ENCODE results near the gene EMB.
"Not testable (repeated sequence)": the region's sequence is repeated elsewhere in the genome, so short reads cannot be mapped to it uniquely, and the experiment has no call there.

Gene EMB, protein sequence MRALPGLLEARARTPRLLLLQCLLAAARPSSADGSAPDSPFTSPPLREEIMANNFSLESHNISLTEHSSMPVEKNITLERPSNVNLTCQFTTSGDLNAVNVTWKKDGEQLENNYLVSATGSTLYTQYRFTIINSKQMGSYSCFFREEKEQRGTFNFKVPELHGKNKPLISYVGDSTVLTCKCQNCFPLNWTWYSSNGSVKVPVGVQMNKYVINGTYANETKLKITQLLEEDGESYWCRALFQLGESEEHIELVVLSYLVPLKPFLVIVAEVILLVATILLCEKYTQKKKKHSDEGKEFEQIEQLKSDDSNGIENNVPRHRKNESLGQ

DNA sequence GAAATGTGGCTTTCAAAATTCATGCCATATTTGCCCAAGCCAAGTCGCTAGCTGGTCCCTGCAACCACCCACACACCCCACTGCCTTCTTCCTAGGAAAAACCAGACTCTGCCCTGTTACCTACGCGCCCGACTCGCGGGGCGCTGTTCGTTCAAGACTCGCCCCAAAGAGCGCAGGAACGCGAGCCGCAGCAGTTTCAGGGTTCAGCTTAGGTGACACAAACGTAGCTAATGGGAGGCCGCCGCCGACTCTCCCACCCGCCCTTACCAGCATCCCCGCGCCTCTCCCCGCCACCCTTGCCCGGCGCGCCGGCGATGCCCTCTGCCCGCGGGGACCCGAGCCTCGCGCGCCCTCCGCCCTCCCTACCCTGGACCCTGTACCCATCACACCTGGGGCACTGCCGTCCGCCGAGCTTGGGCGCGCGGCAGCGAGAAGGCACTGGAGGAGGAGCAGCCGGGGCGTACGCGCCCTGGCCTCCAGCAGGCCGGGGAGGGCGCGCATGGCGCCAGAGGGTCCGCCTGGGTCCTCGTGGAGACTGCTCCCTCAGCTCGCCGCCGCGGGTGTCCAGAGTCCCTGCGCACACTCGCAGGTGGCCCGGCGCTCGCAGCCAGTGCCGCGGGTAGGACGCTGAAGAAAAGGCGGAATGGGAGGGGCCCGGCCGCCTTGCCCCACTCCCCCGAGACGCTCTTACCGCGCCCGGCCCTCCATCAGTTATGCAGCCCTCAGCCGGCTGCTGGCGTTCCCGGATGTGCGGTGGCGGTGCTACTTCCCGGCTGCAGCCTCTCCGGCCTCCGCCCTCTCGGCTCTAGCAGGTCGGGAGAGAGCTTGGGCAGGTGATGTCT, at the start of gene EMB:
EMB (minus strand) TSS at position 638 of the 842 bp plus-strand sequence; CDS start at position 501, 137 bp downstream.
- DNase-seq (ENCODE audit: low read depth in 2 of 2), result peak; percentile 71 to 80

DNA sequence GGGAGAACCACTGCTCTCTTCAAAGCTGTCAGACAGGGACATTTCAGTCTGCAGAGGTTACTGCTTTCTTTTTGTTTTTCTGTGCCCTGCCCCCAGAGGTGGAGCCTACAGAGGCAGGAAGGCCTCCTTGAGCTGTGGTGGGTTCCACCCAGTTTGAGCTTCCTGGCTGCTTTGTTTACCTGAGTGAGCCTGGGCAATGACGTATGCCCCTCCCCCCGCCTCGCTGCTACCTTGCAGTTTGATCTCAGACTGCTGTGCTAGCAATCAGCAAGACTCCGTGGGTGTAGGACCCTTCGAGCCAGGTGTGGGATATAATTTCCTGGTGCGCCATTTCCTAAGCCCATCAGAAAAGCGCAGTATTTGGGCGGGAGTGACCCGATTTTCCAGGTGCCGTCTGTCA, 48.4 kb upstream of the EMB start:
- not testable (repeated sequence) for DNase-seq (ENCODE audit: low read depth in 2 of 2)

DNA sequence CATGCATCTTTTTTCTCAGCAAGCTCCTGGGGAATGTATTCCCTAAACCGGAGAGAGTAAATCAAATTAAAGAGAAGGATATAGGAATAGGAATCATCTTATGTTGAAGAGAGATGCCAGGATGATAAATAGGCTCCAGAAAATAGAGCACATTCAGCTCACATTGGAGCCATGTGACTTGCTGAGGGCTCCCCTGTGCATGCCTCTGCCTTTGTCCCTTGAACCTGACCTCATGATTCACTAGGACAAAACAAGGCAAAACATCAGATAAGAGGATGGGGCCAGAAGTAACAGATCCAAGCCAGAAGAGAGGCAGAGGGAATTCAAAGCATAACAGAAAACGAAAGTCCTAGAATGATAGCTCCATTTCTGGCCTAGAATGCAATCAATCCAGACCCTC, 37.7 kb upstream of the EMB start:
- DNase-seq (ENCODE audit: low read depth in 2 of 2), result not testable (repeated sequence)

DNA sequence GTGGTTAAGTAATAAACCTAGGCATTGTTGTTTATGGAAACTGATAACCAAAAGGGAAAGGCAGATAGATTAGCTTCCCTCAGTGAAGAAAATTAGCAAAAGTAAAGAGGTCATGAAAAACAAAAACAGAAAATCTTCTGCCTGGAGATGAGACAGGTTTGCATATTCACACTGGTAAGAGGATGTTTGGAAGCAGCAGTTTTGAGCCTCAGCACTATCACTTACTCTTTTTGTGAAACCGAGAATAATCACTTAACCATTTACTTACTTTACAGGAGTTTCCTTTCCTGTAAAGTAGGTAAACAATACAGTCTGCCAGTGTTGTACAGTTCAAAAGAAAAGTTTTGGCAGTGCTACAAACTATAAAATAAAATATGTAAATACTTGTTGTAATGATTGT, 35.5 kb upstream of the EMB start:
- no peak for DNase-seq (ENCODE audit: low read depth in 2 of 2)

DNA sequence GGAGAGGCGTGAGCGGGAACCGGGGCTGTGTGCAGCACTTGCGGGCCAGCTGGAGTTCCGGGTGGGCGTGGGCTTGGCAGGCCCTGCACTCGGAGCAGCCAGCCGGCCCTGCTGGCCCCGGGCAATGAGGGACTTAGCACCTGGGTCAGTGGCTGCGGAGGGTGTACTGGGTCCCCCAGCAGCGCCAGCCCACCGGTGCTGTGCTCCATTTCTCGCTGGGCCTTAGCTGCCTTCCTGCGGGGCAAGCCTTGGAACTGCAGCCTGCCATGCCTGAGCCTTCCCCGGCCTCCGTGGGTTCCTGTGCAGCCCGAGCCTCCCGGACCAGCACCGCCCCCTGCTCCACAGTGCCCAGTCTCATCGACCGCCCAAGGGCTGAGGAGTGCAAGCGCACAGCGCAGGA, 23.9 kb upstream of the EMB start:
- DNase-seq (ENCODE audit: low read depth in 2 of 2), result not testable (repeated sequence)

DNA sequence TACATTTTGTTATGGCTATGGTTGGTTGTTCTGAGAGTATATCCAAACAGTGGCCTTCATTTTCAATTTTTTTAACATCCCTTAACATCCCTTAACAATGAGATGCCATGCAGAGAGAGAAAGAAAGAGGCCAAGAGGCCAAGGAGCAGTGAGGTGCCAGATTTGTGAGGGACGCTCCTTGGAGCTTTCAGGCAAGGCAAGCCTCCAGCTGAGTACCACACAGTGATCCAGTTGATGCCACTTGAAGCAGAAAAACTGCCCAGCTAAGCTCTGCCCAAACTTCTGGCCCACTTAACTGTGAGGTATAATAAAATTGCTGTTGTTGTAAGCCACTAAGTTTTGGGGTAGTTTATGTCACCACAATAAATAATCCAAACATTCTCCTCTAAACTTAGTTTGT, 22.6 kb upstream of the EMB start:
- DNase-seq (ENCODE audit: low read depth in 2 of 2), result no peak

DNA sequence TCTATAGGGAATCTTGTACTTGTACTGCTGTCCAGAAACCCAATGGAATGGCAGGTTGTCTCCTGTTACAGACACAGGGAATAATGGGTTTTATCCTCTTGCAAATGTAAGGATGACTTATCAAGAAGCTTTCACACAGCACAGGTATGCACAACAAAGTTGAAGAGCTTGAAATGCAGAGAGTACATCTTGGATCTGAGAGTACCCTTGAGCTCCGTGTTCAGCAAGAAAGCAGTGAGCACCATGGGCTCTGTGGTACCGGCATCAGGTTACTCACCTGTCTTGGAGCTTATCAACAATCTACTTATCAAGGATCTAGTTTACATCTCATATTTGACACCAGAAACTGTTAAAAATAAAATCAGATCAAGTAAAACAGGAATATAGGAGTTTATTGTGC, 22.0 kb upstream of the EMB start:
- DNase-seq (ENCODE audit: low read depth in 2 of 2), result no peak

DNA sequence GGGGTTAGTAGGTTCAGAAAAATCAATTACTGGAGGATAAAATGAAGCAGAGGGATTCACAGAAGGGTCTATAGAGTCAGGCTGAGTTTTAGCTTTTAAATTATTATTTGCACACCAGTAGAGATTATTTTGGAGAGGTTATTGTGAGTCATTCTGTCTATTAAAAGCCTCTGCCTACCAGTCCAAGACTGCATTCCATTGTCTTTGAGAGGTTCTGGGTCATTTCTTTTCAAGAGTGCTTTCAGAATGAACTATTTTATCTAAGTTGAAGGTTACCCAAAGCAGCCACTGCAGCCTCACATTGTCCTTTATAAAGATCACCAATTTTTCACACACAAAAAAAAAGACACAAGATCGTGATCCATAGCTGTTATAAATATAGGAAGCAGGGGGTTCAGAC, 21.5 kb upstream of the EMB start:
- not testable (repeated sequence) for DNase-seq (ENCODE audit: low read depth in 2 of 2)

DNA sequence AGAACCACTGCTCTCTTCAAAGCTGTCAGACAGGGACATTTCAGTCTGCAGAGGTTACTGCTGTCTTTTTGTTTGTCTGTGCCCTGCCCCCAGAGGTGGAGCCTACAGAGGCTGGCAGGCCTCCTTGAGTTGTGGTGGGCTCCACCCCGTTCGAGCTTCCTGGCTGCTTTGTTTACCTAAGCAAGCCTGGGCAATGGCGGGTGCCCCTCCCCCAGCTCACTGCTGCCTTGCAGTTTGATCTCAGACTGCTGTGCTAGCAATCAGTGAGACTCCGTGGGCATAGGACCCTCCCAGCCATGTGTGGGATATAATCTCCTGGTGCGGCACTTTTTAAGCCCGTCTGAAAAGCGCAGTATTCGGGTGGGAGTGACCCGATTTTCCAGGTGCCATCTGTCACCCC, 17.3 kb upstream of the EMB start:
- DNase-seq (ENCODE audit: low read depth in 2 of 2), result not testable (repeated sequence)

DNA sequence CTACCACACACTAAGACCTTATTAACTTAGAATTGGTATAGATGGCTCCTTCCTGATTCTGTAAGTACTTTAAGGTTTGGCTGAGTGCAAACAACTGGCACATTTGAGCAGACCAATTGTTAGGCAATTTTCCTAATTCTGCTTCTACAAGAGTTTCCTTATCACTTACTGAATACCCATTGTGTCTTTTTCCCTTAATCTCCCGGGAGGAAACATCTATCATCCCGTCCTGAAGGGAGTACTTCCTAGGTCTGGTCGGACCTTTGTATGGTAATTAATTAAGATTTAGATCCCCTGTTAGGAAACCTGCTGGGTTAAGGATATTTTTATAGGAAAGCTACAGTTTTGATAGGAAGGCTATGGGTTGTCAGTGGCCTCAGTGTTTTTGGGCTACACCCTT, 8.2 kb upstream of the EMB start:
- DNase-seq (ENCODE audit: low read depth in 2 of 2), result not testable (repeated sequence)

DNA sequence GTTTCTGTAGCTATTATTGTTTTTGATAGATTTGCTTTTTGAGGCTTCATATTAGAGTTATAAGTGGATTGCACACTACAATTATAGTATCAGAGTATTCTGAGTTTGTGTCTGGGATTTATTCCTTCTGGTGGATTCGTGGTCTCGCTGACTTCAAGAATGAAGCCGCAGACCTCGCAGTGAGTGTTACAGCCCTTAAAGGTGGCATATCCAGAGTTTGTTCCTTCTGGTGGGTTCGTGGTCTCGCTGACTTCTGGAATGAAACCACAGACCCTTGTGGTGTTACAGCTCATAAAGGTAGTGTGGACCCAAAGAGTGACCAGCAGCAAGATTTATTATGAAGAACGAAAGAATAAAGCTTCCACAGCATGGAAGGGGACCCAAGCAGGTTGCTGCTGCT, 6.9 kb upstream of the EMB start:
- no peak for DNase-seq (ENCODE audit: low read depth in 2 of 2)

DNA sequence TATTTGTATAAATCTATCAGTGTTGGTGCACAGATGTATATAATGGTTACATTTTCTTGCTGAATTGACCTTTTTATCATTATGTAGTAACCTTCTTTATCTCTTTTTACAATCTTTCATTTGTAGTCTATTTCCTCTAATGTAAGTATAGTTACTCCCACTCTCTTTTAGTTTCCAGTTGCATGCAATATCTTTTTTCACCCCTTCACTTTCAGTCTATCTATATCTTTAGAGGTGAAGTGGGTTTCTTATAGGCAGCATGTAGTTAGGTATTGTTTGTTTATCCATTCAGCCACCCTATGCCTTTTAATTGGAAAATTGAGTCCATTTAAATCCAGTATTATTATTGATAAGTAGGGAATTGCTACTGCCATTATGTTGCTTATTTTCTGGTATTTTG, 6.1 kb upstream of the EMB start:
- DNase-seq (ENCODE audit: low read depth in 2 of 2), result no peak

DNA sequence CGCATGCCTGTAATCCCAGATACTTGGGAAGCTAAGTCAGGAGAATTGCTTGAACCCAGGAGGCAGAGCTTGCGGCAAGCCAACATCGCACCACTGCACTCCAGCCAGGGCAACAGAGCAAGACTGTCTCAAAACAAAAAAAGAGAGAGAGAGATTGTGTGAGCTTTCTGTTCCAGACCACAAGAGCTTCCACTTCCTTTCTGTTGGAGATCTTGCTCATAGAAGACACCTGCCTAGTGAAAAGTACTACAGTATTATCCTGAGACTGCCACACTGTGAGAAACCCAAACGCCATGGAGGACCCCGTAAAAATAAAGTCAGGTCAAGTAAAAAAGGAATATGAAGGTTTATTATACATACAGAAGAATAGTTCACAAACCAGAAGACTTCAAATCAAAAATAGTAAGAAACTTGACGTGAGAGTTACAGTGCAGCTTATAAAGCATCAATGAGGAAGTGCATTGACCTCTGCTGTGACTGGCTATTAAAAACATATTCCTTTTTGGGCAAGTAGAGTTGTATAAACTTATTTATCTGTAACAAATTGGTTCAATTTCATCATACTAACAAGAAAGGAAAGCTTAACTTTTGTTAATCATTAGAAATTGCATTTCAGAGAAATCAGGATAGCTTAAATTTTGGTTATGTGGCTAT, 4.3 kb upstream of the EMB start:
- no peak for DNase-seq (ENCODE audit: low read depth in 2 of 2)

DNA sequence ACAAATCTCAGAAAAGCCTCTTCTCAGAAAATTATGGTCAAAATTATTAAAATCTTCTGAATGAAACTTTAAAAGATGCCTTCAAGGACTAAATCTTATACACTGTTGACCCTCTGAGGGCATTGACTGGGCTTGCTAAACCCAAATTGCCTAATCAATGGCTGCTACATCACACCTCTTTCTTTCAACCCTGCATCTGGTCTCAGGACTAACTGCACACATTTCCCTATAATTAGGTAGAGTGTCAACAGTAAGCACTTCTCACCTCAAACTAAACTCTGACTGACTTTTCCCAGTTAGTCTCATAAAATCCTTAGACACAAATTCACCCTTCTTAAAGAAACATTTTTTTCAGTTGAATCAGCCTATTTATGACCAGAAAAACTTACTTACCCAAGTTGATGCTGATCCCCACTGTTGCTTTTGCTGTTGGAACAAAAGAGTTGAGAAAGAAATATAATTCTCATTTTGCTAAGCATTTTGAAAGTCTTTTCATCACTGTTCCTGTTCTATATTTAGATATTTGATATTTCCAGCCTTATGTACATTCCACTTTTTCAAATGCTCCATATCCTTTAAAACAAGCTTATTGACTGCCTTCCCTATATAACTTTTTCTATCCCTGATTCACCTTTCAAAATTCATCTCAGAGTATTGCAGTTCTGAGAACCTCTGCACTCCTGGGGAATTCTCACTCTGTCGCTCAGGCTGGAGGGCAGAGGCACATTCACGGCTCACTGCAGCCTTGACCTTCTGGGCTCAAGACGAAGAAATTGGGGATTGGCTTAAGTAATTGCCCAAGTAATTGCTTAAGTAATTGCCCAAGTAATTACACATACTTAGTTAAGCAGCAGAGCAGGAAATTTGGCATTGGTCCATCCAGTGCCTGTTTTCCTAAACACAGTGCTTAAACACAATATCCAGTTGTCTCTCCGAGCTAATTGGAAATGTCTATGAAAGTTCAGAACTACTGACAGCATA, 1.8 kb upstream of the EMB start:
- DNase-seq (ENCODE audit: low read depth in 2 of 2), result not testable (repeated sequence)

DNA sequence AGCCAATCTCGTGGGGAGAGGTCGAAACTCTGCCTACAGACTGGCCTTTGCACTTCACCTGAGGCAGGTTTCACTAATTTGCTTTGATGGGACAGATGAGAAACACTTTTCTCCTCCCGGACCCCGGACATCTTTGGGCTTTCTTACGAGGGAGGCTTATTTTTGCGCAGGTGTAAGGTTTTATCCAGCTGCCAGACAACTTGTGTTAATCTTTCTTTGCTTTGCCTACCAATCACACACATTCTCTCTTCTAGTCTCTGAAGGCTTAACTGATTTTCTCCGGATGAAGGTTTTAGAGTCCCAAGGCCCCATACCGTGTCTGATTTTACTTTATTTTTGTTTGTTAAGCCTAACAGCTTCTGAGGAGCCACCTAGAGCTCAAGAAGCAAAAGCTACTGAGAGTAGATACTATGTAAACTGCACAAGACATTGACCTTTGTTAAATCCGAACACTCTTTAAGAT, 436 bp upstream of the EMB start:
- no peak for DNase-seq (ENCODE audit: low read depth in 2 of 2)

DNA sequence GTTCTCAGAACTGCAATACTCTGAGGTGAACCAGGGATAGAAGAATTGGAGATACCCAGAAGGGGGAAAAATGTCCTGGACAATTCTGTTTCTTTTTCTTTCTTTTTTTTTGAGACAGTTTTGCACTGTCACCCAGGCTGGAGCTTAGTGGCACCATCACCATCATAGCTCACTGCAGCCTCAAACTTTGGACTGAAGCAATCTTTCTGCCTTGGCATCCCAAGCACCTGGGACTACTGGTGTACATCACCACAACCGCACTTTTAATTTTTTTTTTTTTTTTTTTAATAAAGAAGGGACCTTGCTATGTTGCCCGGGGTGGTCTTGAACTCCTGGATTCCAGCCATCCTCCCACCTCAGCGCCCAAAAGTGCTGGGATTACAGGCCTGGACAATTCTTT, 1.9 kb downstream of the EMB start:
- DNase-seq (ENCODE audit: low read depth in 2 of 2), result no peak

DNA sequence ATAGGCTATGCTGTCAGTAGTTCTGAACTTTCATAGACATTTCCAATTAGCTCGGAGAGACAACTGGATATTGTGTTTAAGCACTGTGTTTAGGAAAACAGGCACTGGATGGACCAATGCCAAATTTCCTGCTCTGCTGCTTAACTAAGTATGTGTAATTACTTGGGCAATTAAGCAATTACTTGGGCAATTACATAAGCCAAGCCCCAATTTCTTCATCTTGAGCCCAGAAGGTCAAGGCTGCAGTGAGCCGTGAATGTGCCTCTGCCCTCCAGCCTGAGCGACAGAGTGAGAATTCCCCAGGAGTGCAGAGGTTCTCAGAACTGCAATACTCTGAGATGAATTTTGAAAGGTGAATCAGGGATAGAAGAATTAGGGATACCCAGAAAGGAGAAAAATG, 3.0 kb downstream of the EMB start:
- not testable (repeated sequence) for DNase-seq (ENCODE audit: low read depth in 2 of 2)

DNA sequence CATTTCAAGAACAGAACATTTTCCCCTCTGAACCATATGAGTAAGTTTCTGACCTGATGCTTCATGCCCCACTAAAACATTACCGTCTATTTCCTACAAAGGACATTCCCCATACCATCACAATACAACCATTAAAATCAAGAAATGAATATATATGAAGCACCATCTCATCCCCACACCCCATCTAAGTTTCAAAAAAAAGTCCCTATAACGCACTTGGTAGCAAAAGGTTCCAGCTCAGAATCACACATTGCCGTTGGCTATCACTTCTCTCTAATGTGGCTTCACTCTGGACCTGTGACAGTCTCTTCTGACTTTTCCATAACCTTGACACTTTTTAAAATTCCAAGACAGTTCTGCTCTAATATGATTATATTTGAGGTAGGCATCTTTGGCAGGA, 5.9 kb downstream of the EMB start:
- DNase-seq (ENCODE audit: low read depth in 2 of 2), result no peak

DNA sequence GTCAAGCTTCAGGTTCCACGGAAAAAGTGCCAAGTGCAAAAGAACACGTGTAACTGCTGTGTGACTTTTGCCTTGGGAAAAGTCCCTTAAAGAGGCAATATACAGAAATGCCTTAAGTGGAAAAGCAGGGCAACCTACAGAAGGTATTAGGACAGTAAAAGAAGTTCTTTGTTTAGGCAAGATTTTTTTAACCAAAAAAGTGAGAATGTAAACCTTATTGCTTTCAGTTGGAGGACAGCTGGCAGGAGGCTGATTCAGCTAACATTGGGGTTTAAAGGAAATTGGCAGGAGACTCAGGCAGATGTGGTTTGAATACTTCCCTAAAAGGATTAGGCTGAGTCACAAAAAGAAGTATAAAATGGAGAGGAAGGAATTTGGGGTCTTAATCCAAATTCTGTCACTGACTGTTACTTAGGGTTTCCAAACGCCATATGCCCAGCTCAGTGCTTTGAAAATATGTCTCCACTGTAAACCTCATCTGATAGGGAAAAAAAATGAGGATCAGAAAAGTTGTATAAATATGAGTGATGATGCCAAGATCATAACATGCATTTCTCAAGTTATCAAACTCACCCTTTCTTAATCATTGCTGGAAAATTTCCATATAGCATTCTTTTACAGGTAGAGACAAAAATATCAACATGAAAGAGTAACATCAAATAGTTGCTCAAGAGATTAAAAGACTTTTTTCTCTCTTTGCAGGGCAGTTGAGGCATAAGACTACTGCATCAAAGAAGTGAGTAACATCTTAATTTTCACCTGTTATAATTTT, 9.8 kb downstream of the EMB start:
- DNase-seq (ENCODE audit: low read depth in 2 of 2), result not testable (repeated sequence)

DNA sequence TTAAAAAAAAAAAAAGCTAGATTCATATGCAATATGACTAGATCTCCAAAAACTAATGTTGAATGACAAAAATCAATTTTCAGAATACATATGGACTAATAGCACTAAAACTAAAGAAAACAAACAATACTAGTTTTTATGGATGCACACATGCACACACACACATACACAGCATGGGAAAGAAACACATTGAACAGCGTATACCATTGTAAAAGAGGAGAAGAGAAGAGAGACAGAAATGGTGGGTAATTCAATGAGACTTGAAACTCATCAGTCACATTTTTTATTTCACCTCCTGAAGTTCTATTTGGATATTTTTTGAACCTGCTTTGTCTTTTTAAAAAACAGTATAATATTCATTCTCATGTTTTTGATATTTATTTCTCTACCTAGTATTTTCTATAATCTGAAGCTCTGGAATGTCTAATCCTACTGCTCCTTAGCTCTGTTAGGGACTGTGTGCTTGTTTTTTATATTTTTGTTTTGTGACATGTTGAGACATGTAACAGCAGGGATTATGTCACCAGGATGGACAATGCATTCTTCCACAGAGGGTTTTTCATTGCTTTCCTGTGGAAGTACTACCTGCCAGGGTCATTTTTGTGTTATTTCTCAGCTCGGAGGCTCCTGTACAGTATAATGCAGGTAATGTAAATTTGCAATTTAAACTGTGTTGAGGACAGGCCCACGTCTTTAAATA, 17.8 kb downstream of the EMB start:
- not testable (repeated sequence) for DNase-seq (ENCODE audit: low read depth in 2 of 2)

Measured in stimulated activated CD8-positive, alpha-beta memory T cell treated with anti-CD3 and anti-CD28 coated beads, Interleukin-15, amount 100 ng/mL, for 48 hours (primary cell).